ENCODE results near the gene ASTN2.

ASTN2 gene

DNA sequence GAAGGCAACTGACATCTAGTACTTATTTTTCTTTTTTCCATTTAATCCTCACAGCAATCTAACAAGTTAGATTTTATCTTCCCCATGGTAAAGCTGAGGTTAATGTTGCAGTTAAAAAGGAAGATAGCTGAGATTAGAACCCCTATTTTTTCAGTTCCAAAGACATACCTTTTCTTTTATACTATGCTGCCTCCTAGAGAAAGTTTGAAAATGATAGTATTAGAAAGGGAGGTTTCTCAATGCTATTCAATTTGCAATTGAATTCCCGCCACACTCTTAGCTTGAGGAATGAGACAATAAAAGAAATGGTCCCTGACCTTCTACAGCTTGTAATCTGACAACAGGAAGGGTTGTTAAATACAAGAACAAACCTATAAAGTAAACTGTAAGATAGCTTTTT is 923.6 kb downstream of the ASTN2 start:
- no peak for DNase-seq

DNA sequence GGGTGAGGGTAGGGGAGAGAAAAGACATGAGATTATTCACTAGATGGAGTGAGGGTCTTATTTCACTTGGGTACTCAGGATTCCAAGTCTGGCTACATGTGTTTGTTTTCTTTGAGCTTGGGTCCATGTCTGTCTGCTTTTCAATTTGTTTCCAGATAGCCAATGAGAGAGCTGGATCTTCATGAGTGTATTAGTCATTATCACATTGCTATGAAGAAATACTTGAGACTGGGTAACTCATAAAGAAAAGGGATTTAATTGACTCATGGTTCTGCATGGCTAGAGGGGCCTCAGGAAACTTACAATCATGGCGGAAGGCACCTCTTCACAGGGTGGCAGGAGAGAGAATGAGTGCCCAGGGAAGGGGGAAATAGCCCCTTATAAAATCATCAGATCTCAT is 924.5 kb downstream of the ASTN2 start:
- no peak for DNase-seq

DNA sequence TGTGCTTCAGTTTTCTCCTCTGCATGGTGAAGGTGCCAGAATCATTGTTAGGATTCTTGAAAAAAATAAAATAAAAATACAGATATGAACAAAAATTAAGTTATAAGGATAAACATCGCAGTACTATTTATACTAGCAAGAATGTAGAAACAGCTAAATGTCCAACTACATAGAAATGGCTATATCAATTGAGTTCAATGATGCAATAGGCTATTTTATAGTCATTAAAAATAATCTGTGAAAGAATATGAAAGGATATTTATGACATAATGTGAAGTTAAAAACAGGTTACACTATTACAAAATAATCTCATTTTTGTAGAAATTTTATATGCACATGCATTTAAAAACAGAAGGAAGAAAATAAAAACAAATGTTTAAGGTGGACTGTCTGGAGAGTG is 926.5 kb downstream of the ASTN2 start:
- no peak for DNase-seq

GRCh38 chr9:116484492-116485061 is 930.3 kb downstream of the ASTN2 start:
- DNase-seq = no peak

DNA sequence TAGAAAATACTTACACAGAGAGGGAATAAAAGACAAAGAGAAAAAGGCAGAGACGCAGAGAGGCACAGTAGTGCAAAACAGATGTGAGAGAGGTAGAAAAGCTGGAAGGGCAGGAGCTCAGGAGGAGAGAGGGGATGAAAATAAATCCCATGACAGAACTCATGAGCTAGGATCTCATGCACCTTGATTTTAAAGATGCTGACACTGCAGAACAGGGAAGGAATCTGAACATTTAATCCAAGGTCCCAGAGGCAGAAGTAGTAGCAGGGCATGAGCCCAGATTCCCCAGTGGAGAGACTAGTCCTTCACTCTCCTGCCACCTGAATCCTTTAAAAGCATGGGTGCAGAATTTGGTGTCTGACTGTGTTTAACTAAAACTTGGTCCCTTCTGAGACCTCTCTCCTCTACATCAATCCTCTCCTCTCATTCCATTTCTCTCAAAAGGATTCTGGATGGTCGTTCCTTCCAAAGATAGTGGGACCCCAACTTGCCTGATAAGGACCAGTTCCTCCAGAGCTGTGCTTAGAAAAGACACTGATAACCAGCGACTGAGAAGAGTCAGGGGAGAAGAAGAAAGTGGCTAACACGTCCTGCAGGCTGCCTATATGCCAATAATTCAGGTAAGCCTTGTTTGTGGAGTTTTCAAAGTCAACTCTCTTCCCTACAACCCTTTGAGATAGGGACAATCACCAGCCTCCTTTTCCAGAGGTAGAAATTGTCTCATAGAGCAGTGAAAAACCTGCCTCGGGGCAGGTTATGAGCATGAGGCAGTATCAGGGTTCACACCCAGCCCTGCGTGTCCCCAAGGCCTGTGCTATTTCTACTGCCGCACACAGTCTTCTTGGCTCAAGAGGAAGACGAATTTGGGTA is 931.0 kb downstream of the ASTN2 start:
- DNase-seq = no peak

GRCh38 chr9:116482740-116483139 is 932.1 kb downstream of the ASTN2 start:
- DNase-seq = peak; percentile 70

DNA sequence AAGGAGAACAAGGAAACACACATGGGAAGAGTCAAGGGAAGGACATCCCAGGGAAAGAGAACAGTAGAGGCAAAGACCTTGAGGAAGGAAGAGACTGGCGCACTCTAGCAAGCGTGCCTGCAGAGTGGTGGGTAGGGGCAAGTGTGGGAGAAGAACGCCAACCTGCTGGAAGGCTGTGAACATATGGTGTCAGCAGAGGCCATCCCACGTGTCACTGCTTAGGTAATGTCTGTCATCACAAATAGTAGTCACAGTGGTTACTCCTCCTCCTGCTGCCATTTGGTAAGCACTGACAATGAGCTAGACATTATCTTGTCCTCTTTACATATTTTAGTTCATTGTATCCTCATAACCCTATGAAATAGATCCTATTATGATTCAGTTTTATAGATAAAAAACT is 934.2 kb downstream of the ASTN2 start:
- DNase-seq = no peak

GRCh38 chr9:116479967-116480366 is 934.9 kb downstream of the ASTN2 start:
- no peak for DNase-seq

DNA sequence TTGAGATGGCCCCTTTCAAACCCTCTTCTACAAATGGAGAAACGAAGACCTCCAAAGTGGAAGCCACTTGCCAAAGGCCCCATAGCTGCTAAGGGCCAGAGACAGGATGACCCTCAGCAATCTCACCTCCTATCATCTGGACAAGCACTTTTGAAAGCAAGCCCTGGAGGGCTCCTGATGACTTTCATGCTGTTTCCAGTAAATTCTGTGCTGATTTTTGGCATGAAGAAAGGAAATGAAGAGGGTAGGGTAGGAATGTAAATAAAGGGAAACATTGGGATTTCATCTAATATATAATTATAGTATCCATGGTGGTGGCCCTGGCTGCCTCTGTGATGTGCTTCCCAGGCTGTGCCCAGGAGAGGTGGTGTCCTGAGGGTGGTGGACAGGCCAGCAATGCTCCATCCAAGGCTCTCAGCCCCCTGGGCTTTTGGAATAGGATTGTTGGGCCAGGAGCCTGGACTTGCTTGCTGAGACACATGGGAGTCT is 935.8 kb downstream of the ASTN2 start:
- DNase-seq = no peak

DNA sequence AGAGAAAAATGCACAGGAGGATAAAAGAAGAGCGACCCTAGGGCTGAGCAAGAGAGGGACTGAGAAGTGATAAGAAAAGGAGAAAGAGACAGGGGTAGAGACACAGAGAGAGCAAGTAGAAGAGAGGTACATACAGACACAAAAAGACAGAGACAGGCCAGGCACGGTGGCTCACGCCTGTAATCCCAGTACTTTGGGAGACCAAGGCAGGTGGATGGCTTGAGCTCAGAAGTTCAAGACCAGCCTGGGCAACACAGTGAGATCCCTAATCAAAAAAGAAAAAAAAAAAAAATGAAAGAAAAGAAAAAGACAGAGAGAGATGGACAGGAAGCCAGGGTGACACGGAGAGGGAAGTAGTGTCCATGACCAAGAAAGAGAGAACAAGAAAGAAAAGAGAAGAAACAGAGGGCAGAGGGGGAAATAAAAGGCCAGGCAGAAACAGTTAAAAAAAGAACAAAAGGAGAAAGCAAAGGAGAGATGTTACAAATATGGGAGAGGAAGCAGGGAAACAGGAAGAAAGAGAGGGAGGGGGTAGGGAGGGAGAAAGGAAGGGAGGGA is 937.2 kb downstream of the ASTN2 start:
- no peak for DNase-seq

- peak; percentile 86 for DNase-seq
These were observed 937.9 kb downstream of the ASTN2 start for GRCh38 chr9:116476935-116477381.

DNA sequence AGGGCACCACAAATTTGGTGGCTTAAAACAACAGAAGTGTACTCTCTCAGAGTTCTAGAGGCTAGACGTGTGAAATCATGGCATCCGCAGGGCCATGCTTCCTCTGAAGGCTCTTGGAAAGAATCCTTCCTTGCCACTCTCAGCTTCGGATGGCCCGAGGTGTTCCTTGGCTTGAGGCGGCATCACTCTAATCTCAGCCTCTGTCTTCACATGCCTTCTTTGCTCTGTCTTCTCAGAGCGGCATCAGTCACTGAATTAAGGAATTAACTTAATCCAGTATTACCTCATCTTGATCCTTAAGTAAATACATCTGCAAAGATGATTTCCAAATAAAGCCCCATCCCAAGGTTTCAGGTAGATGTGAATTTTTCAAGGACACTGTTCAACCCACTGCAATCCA is 938.9 kb downstream of the ASTN2 start:
- DNase-seq = no peak

- no peak for DNase-seq
These were observed 939.7 kb downstream of the ASTN2 start for GRCh38 chr9:116475201-116475600.

DNA sequence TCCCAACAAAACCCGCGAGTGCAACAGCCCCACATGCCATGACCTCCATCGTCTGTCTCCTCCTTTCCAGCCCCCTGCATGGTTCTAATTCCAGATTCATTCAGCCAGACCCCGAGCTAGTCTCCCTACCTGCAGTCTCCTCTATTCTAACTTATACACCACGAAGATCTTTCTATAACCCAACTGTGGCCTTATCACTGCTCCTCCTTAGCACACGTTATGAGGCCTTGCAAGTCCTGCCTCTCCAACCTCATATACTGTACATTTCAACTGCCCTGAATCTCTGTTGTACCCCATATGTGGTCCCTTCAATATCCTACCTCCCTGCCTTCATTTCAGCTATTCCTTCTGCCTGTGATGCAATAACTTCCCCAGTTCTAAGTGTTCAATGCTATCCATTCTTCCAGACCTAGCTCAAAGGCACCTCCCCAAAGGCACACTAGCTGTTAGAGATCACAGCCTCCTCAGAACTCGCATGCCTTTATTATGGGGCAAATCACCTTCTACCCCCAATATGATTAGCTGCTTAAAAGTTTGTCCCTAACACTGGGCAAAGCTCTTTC is 942.8 kb downstream of the ASTN2 start:
- DNase-seq = no peak

DNA sequence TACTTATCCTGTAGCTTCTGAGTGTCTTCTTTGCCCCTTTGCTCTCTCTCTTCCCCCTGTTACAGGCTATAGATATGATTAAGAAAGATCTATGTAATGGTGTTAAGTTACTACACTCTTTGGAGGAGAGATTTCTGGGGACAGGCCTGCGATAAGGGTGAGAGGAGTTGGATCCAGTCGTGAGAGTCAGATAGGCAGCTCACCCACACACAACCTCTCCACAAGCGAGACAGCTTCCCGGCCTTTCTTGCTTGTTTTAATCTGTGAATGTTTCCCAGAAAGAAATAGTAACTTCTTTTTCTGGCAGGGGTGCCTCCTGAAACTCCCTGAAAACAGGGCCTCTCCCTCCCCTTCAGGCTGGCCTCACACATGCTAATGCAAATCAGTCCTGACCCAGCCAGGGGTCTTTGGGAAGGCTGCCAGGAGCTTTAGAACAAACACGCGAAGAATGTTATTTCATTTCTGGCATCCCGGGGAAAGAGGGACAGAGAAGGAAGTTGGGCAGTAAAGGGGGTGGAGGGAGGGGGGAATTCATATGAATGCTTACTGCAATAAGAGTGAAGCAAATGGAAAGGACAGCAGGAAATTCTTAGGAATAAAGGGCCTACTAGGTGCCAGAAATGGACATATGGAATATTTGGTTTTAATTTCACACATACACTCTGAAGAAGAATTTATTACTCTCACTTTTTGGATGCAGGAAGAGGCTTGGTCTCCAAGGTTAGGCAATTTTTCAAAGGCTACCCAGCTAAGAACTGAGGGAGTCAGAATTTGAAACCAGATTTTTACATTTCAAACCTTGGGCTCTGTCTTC is 943.6 kb downstream of the ASTN2 start:
- DNase-seq = peak; percentile 91

DNA sequence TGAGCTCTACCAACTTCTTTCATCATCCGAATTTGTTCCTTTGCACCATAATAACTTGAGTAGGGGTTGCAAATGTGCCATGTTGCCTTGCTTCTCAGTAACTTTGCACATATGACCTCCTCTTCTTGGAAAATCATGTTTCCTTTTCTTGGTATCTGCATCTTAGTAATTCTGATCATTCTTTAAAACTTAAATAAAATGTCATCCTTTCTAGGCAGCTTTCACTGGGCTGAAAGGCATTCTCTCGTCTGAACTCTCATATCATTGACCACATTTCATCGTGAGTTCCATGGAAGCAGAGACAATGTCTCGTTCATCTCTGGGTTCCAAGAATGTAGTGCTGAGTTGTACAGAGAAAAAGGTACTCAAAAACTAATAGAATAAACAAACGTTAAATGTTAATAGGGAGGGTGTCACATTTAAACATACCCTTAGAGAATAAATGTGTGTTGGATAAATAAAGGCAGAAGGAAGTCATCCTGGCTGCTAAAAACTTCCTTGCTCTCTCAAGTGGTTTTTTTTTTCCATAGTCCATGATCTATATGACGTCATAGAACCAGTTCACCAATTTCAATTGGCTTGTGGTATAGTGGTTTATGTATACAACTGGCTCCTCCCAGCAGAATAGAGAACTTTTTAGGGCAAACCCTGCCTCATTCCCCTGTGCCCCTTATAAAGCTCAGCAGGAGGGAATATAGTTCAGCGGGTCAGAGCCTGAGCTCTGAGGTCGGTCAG is 945.9 kb downstream of the ASTN2 start:
- no peak for DNase-seq

GRCh38 chr9:116468369-116468768 is 946.5 kb downstream of the ASTN2 start:
- no peak for DNase-seq

DNA sequence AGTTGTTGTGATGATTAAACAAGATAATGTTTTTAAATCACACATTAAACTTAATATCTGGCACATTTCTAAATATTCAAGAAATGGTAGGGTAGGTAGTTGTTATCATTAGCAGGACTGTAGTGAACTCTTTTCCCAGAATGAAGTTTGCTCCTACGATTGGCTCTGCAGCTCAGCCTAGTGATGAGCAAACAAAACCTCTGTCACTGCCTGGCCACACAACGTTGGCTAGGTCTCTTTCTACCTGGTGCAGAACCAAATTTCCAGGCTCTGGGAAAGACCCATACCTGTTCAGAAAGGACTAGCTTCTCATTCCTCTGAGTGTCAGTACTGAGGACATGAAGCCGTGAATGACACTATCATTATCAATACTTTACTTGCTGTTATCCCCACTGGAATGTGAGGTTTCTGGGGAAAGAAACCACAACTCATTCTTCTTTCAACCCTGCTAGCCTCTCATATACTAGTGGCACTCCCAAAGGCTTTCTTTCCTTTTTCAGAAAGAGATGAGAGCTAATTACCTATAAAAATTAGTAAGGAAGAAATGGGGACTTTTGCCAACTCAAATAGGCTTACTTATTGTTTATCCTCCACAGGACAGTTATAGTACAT is 947.0 kb downstream of the ASTN2 start:
- no peak for DNase-seq

DNA sequence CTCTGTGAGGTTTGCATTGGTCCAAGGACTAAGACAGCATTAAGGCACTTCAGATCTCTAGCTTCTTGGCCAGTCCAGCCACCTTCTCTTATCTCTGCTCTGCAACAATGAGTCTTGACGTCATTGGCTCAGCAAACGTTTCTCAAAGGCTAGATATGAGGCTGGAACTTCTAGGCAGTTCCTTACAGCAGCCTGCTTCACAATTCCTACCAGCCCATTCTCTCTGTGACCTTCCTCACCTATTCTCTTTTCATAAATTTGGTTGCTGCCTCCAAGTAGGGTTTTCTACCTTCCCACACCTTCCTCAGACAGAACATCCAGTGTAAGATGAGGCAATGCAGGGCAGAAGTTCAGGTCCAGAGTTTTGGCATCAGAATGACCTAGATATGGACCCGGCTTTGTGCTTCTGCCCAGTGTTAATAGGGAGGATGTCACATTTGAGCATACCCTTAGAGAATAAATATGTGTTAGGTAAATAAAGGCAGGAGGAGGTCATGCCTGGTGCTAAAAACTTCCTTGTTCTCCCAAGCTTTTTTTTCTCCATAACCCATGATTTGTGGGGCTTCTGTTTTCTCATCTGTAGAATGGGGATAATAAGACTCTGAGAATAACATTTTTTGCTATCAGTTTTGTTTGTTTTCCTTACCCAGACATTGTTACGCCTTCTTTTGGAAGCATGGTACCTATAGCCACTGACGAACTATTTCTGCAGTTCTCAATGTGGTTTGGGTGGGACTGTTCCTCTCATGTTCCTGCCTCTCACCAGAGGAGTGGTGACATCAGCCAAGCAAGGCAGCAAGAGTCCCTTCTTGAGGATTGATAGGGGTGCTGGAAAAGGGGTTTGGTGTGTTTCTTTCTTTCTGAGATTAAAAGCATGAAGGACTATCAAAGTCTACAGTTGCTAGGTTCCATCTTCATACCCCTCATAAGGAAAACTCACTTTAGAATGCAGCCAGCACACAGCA is 948.3 kb downstream of the ASTN2 start:
- no peak for DNase-seq

- DNase-seq = no peak
These were observed 949.1 kb downstream of the ASTN2 start for GRCh38 chr9:116465576-116466270.

Measured in left hindlimb (tissue), 1 donor.